LNCaP clone FGC (cell line): ENCODE measurements around the gene FEZF2.

Source experiments
- DNase-seq: peaks from one replicate; pipeline ENCODE4 v3.0.0-alpha.2; 2011; ENCODE audit warnings: low read depth
- H3K4me3 ChIP-seq: 2 replicates; pipeline ENCODE4 v1.5.1; 2011; ENCODE audit warnings: mild to moderate bottlenecking, low read depth, low read length, control low read depth
- TF ChIP-seq, protein P1 (sequence below): IDR thresholded peaks from 2 replicates; pipeline ENCODE4 v1.5.1; 2012; ENCODE audit warnings: mild to moderate bottlenecking; ENCODE audit not compliant: control insufficient read depth, insufficient read depth; ENCODE audit errors: extremely low read depth

The FEZF2 gene

DNA sequence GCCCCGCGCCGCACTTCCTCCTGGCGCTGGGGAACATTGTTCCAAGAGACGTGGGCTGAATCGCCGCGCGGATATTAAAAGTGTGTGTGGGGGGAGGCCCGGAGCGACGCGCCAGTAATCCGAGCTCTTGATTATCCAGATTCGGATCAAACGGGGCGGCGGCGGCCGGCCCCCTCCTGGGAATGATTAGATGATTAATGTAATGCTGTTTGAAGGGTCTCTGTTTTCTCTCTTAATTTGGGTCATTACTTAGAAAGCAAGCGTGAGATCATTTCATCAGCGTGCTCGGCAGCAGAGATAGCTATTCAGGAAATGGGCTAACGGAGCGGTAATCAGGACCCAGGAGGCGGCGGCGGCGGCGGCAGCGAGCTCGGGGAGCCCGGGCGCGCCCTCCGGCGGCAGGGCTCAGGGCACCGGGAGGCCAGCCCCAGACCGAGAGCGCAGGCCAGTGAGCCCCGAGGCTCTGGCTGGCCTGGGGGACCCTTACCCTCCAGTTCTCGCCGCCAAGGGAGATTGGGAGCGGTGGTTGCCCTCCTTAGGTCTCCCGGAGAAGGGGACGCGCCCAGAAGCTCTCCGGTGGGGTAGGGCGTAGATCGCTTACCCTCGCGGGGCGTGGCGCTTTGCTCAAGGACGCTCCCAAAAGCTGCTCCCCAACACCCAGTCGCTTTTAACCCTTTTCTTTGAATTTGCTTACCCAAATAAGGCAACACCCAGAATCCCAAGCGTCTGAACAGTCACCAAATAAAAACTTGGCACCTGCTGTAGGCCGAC lies 4.5 kb downstream of the FEZF2 start:
- H3K4me3 ChIP-seq = no peak overlapping the region
- DNase-seq = no peak
- TF ChIP-seq, protein P1, sequence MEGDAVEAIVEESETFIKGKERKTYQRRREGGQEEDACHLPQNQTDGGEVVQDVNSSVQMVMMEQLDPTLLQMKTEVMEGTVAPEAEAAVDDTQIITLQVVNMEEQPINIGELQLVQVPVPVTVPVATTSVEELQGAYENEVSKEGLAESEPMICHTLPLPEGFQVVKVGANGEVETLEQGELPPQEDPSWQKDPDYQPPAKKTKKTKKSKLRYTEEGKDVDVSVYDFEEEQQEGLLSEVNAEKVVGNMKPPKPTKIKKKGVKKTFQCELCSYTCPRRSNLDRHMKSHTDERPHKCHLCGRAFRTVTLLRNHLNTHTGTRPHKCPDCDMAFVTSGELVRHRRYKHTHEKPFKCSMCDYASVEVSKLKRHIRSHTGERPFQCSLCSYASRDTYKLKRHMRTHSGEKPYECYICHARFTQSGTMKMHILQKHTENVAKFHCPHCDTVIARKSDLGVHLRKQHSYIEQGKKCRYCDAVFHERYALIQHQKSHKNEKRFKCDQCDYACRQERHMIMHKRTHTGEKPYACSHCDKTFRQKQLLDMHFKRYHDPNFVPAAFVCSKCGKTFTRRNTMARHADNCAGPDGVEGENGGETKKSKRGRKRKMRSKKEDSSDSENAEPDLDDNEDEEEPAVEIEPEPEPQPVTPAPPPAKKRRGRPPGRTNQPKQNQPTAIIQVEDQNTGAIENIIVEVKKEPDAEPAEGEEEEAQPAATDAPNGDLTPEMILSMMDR = peak; percentile 22

DNA sequence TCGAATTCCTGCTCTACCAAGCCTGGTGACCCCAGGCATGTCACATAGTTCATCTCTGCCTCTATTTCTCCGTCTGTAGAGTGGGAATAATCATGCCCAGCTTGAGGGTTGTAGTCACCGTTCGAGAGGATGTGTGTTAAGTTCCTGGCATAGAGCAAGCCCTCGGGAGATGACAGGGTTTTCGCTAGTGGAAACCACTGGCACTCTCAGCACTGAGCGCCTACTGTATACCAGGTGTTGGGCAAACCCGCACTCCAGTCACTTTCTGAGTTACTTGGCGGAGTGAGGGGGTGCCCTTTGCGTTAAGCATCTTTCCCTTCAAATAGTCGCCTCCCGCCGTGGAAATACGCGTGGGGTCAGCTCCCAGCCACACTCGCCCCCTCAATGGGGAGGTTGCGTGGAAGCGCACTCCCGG lies 5.1 kb downstream of the FEZF2 start:
- H3K4me3 ChIP-seq = no peak overlapping the region
- TF ChIP-seq, protein P1 = no peak
- no peak for DNase-seq

DNA sequence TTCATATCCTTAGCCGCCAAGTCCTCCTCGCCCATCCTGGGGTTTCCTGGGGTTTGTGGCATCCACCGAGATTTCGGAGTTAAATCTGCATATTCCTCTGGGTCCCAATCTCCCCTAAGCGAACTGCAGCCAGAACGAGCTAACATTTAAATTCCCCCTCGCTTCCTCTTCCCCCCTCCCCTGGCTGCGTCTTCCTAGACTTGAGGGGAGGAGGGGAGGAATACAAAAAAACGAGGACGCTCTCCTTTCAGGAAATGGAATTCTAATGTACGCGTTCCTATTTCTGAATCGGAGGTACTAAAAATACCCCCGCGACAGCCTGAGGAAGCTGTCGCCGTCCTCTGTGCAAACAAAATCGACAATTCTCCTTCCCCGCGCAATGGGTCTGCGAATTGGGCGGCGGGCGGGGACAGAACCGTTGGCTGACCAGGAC lies 5.6 kb downstream of the FEZF2 start:
- no peak for DNase-seq
- no peak overlapping the region for H3K4me3 ChIP-seq
- TF ChIP-seq, protein P1 = no peak

DNA sequence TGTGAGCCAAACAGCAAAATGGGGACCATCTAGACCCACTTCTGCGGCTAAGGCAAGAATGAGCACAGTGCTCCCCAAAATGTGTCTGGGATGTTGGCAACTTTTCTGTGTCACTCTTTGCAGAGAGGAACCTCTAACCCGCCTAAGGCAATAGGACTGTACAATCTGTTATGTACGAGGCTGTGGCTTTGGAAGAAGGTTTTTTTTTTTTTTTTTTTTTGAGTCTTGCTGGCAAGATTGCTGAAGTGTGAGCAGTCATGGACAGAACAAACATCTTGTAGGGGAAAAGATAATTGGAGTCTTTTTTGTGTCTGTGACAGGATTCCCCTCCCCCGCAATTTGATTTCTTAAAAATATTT lies 7.2 kb downstream of the FEZF2 start:
- no peak overlapping the region for H3K4me3 ChIP-seq
- TF ChIP-seq, protein P1 = no peak
- no peak for DNase-seq

DNA sequence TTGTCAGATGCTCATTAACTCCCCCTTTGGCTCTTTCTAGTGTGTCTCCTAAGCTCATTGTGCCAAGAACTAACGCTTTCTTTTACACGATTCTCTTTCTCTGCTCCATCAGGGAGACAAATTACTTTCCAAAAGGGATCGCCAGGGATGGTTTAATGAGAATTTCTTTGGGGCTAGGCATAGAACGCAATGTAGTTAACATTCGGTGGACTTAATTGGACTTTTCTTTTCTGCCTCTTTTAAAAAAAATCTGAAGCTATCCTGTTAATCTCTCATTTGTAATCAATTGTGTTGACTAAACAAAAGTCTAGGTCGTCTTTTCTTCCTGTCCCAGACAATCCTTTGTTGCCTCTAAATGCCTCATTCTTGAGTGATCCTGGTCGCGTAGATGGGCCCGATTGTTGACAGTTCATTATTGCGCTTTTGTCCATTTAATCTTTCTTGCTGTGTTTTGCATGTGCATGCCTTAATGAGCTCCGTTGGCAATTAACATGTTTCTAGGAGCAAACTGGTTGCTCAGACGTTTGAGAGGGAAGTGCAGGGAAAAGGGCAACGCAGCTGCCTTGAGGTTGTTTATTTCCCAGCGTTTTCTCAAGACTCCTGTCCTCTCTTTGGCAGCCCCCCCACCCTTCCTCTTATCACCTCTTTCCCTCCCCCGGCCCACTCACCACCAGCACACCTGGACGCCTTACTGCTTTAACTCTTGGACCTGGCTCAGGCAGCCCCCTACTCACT lies 7.8 kb downstream of the FEZF2 start:
- TF ChIP-seq, protein P1 = no peak
- no peak for DNase-seq
- H3K4me3 ChIP-seq = no peak overlapping the region

DNA sequence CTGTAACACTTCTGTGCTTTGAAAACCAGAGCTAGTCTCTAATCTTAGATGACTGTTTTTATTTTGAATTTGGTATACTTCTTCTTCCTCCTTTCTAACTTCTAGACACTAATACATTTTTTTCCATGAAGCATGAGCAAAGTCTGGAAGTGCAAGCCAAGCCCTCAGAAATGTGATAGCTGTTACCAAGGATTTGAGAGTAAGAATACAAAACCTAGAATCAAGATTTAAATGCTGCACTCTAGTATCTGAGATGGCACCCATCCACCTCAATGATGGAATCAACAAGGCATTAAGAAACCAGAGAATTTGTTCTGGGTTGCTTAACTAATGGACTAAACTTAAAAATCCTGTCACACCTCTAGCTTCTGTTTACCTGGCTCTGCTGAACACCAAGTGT lies 9.2 kb downstream of the FEZF2 start:
- no peak for DNase-seq
- TF ChIP-seq, protein P1 = no peak
- H3K4me3 ChIP-seq = no peak overlapping the region
